ENCODE results near the gene PARD3. TPM values are rescaled to one million over a fixed set of nuclear protein-coding genes. Genes with fewer than 3 reads are reported as not detected.

Gene PARD3
- total and polyA plus RNA-seq, 10 of the 15 experiments (the other 5 are each of a cell fraction or from before 2014, with no cell fraction given), result 2.6 to 43.1 (median 13.9) TPM

DNA sequence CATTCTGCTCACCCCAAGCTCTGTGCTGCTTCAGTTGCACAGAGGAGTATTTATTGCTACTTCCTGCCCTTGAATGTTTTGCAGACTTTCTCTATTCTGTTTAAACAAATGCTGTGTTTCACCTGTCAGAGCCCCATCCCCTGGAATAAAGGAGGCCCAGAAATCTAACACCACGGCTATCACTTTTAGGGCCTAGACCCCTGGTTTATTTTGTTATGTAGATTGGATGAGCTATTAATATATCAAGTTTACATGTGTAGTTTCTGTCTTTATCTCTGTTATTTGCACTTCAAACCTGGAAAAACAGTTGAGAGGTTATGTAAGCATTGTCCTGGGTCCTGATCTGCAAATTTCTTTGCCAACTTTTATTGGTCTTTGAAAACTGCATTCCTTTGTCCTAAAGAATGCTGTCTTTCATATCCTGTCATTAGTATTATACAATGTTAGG, 630.1 kb downstream of the PARD3 start:
- CTCF ChIA-PET, result interaction anchor here (2.2 kb wide), 1 partner anchor 39 kb away, joined by 6 read pairs; no protein-coding TSS in a partner anchor
- H3K4me2 ChIP-seq (ENCODE audit: control insufficient read depth, insufficient read depth), result no peak overlapping the region
- no peak overlapping the region for H3K9ac ChIP-seq (ENCODE audit: control insufficient read depth, insufficient read depth, low read length)
- no peak overlapping the region for H3K27ac ChIP-seq (ENCODE audit: control insufficient read depth, insufficient read depth)
- no peaks in the 10 kb centered on the region for H3K27me3 ChIP-seq (replicated peaks in 1 of 2; ENCODE audit: control insufficient read depth in 2 of 2, insufficient read depth in 2 of 2, low read length in 1 of 2)
- no peaks in the 10 kb centered on the region for H3K9me3 ChIP-seq (replicated peaks; ENCODE audit: control insufficient read depth, insufficient read depth, low read length)
- DNase-seq (ENCODE audit: low read depth, low spot score) (no peak), ATAC-seq (no peak), FAIRE-seq (no peak)
- TF ChIP-seq RAD51 (IDR thresholded peaks at IDR 0.05) (no peak), PML (IDR thresholded peaks at IDR 0.05; ENCODE audit: low read length) (no peak), TCF7 (IDR thresholded peaks at IDR 0.05; ENCODE audit: borderline replicate concordance) (no peak), HDGF (IDR thresholded peaks at IDR 0.05) (no peak), IKZF1 (conservative IDR thresholded peaks at IDR 0.05) (no peak), RFX5 (IDR thresholded peaks at IDR 0.05; ENCODE audit: low read depth, low read length) (no peak), ZNF384 (IDR thresholded peaks at IDR 0.05; ENCODE audit: borderline replicate concordance, low read depth, low read length) (no peak), HCFC1 (IDR thresholded peaks at IDR 0.05; ENCODE audit: low read length) (no peak), NFXL1 (IDR thresholded peaks at IDR 0.05; ENCODE audit: borderline replicate concordance) (no peak), RB1 (IDR thresholded peaks at IDR 0.05; ENCODE audit: borderline replicate concordance) (no peak), EZH2 (IDR thresholded peaks at IDR 0.05; ENCODE audit: borderline replicate concordance, control insufficient read depth, low read depth, low read length) (no peak), SIX5 (IDR thresholded peaks at IDR 0.05; ENCODE audit: low read depth, low read length, severe bottlenecking) (no peak), YY1 (IDR thresholded peaks at IDR 0.05; ENCODE audit: low read depth, low read length) (no peak)
- no peak overlapping the region for H2AFZ ChIP-seq (ENCODE audit: control insufficient read depth, low read depth, low read length)
- H3K4me1 ChIP-seq (ENCODE audit: control insufficient read depth, insufficient read depth, low read length), result no peaks in the 10 kb centered on the region
- H3K79me2 ChIP-seq (ENCODE audit: control insufficient read depth, insufficient read depth, low read length), result no peaks in the 10 kb centered on the region
- H3K36me3 ChIP-seq (ENCODE audit: control insufficient read depth in 2 of 2, insufficient read depth in 2 of 2, low read length in 1 of 2), result no peaks in the 10 kb centered on the region
- no peak overlapping the region for H3K4me3 ChIP-seq
- intact Hi-C loops (cut with micrococcal nuclease; ENCODE audit: unreplicated experiment) (no loop called here), in situ Hi-C loops (cut with MboI) (no loop called here)
- 0% methylated on average over 1 of the region's 1 CpG for WGBS (ENCODE audit: insufficient coverage, insufficient replicate concordance, low lambda C conversion rate, missing lambda C conversion rate)
- BruUV-seq (replicated peaks), result no TSS peak
- no peaks in the 10 kb centered on the region for H4K20me1 ChIP-seq (ENCODE audit: control insufficient read depth, insufficient read depth)
- SMC1A ChIA-PET (ENCODE audit: uncharacterized antibody, unreplicated experiment), result interaction anchor here (1.2 to 3.6 kb wide), 6 partner anchors 9 to 114 kb away, joined by 3 to 12 read pairs (median 4); no protein-coding TSS in a partner anchor
- POLR2A ChIA-PET, result interaction anchor here (0.6 to 0.8 kb wide), 3 partner anchors 11 to 85 kb away, joined by 3 to 4 read pairs (median 3); no protein-coding TSS in a partner anchor
- RAD21 ChIA-PET (ENCODE audit: unreplicated experiment), result interaction anchor here (0.5 to 1.4 kb wide), 5 partner anchors 10 to 38 kb away, joined by 3 to 6 read pairs (median 3); no protein-coding TSS in a partner anchor

All from GM12878 (cell line).